PC-3 (cell line): ENCODE results near the gene SLCO4C1. TPM values are rescaled to one million over a fixed set of nuclear protein-coding genes. Genes with fewer than 3 reads are reported as not detected.

ENCODE experiments used
- ATAC-seq: fragments of 200-7000 bp; cut with Tn5 transposase; 2 replicates; pipeline ENCODE4 v1.9.1; 2020; ENCODE audit warnings: mild to moderate bottlenecking, moderate library complexity
- BruUV-seq: library from RNA; stranded (reverse); fragments of 400-500 nt; replicated peaks from 2 replicates; lab custom pipeline; 2021; lab: Mats Ljungman, UMichigan
- CTCF ChIA-PET: fragments of 300-600 bp; sonication (Branson Sonifier 250); formaldehyde crosslinking; loops from one replicate; lab custom pipeline; 2022; ENCODE audit warnings: antibody characterized with exemption; lab: Charles Lee
- POLR2A ChIA-PET: fragments of 300-600 bp; sonication (Branson Sonifier 250); formaldehyde crosslinking; loops from one replicate; lab custom pipeline; 2022; ENCODE audit warnings: antibody characterized with exemption; ENCODE audit not compliant: unreplicated experiment; lab: Charles Lee
- DNase-seq: peaks from one replicate; pipeline ENCODE4 v3.0.0-alpha.2; 2015
- H2AFZ ChIP-seq: fragments of 300-600 bp; sonication (generic); 2 replicates; pipeline ENCODE4 v1.6.0; 2016; ENCODE audit warnings: antibody characterized with exemption, low read length
- H3F3A ChIP-seq: fragments of 300-600 bp; sonication (generic); one replicate; pipeline ENCODE4 v1.6.0; 2017; ENCODE audit warnings: antibody characterized with exemption, low read length, control low read depth, mild to moderate bottlenecking; ENCODE audit not compliant: unreplicated experiment
- H3K27ac ChIP-seq: fragments of 300-600 bp; sonication (generic); 2 replicates; pipeline ENCODE4 v1.5.1; 2016; ENCODE audit warnings: mild to moderate bottlenecking, low read length
- H3K27me3 ChIP-seq: fragments of 300-600 bp; sonication (generic); 2 replicates; pipeline ENCODE4 v1.6.1; 2016; ENCODE audit warnings: low read length, mixed read lengths
- H3K36me3 ChIP-seq: fragments of 300-600 bp; sonication (generic); 2 replicates; pipeline ENCODE4 v1.6.1; 2016; ENCODE audit warnings: low read depth, mixed run types, low read length, mixed read lengths
- H3K4me1 ChIP-seq: fragments of 300-600 bp; sonication (generic); 2 replicates; pipeline ENCODE4 v1.5.1; 2016; ENCODE audit warnings: low read length; ENCODE audit not compliant: insufficient read depth
- H3K4me2 ChIP-seq: fragments of 300-600 bp; sonication (generic); 2 replicates; pipeline ENCODE4 v1.6.0; 2016; ENCODE audit warnings: low read length
- H3K4me3 ChIP-seq: fragments of 300-600 bp; sonication (generic); 2 replicates; pipeline ENCODE4 v1.5.1; 2016; ENCODE audit warnings: mild to moderate bottlenecking, low read length, mixed read lengths
- H3K79me2 ChIP-seq: fragments of 300-600 bp; sonication (generic); 2 replicates; pipeline ENCODE4 v1.6.1; 2017; ENCODE audit warnings: low read length, mixed read lengths
- H3K9ac ChIP-seq: fragments of 300-600 bp; sonication (generic); 2 replicates; pipeline ENCODE4 v1.6.0; 2016; ENCODE audit warnings: mild to moderate bottlenecking, low read length
- H3K9me2 ChIP-seq: fragments of 300-600 bp; sonication (generic); replicated peaks from 2 replicates; pipeline ENCODE4 v1.6.1; 2016; ENCODE audit warnings: mixed run types, low read length, mixed read lengths
- H3K9me3 ChIP-seq: fragments of 300-600 bp; sonication (generic); 2 replicates; pipeline ENCODE4 v1.6.1; 2016; ENCODE audit warnings: low read length, mixed read lengths
- H4K20me1 ChIP-seq: fragments of 300-600 bp; sonication (generic); 2 replicates; pipeline ENCODE4 v1.6.1; 2016; ENCODE audit warnings: low read length, mixed read lengths
- CTCF ChIP-seq: fragments of 300-600 bp; sonication (generic); conservative IDR thresholded peaks from 2 replicates; pipeline ENCODE4 v1.5.1; 2017; ENCODE audit warnings: antibody characterized with exemption, low read depth, mild to moderate bottlenecking, low read length
- EZH2 ChIP-seq: fragments of 300-600 bp; sonication (generic); IDR thresholded peaks from one replicate; pipeline ENCODE4 v1.6.1; 2017; ENCODE audit warnings: antibody characterized with exemption, mild to moderate bottlenecking, low read length; ENCODE audit not compliant: unreplicated experiment
- EZH2phosphoT487 ChIP-seq: fragments of 300-600 bp; sonication (generic); IDR thresholded peaks from 2 replicates; pipeline ENCODE4 v1.6.1; 2018; ENCODE audit warnings: mild to moderate bottlenecking, antibody characterized with exemption, low read length, borderline replicate concordance
- intact Hi-C: fragments of 100-400 bp; cut with micrococcal nuclease; formaldehyde crosslinking; loops from 2 replicates; pipeline ENCODE4 v1.9.0; 2023
- total RNA-seq: library from RNA; depleted of rRNA; stranded (reverse); fragments of >200 nt; gene quantifications from 2 replicates; pipeline ENCODE4 v1.2.3, GENCODE V29; 2014

The SLCO4C1 gene
- total RNA-seq, 1 experiment from 2014 or later, result not detected

- Histone ChIP-seq H3K4me3 (no peak overlapping the region), H3K79me2 (no peaks in the 10 kb centered on the region), H2AFZ (no peak overlapping the region), H3K4me2 (no peak overlapping the region), H3K36me3 (no peaks in the 10 kb centered on the region), H3K27me3 (peaks cover 33% of the 10 kb centered on the region), H3K9me2 (no peaks in the 10 kb centered on the region), H3K27ac (no peak overlapping the region), H3K9me3 (no peaks in the 10 kb centered on the region), H3K9ac (no peak overlapping the region), H3F3A (no peaks in the 10 kb centered on the region), H3K4me1 (no peaks in the 10 kb centered on the region), H4K20me1 (no peaks in the 10 kb centered on the region)
- ChIA-PET POLR2A (no interaction called here), CTCF (no interaction called here)
- TF ChIP-seq EZH2, result no peak
- TF ChIP-seq EZH2phosphoT487, result no peak
- TF ChIP-seq CTCF, result no peak
- no TSS peak for BruUV-seq
- intact Hi-C loops, result no loop called here
- no peak for ATAC-seq
- no peak for DNase-seq
Measured at GRCh38 chr5:102249381-102249780, 46.7 kb downstream of the SLCO4C1 start.

GRCh38 chr5:102243213-102243612 lies 52.9 kb downstream of the SLCO4C1 start:
- intact Hi-C loops, result no loop called here
- H3K36me3 ChIP-seq, result no peaks in the 10 kb centered on the region
- no peak for ATAC-seq
- TF ChIP-seq EZH2 (no peak), CTCF (no peak), EZH2phosphoT487 (no peak)
- H3K4me2 ChIP-seq, result no peak overlapping the region
- no TSS peak for BruUV-seq
- no peaks in the 10 kb centered on the region for H3F3A ChIP-seq
- DNase-seq, result no peak
- no peak overlapping the region for H3K27ac ChIP-seq
- no peaks in the 10 kb centered on the region for H3K4me1 ChIP-seq
- no peaks in the 10 kb centered on the region for H4K20me1 ChIP-seq
- ChIA-PET CTCF (no interaction called here), POLR2A (no interaction called here)
- no peaks in the 10 kb centered on the region for H3K79me2 ChIP-seq
- H3K9me3 ChIP-seq, result no peaks in the 10 kb centered on the region
- no peak overlapping the region for H3K9ac ChIP-seq
- H3K27me3 ChIP-seq, result 0 out of 2 replicates have a peak, but pooled peaks cover 3% of the 10 kb centered on the region
- H3K9me2 ChIP-seq, result no peaks in the 10 kb centered on the region
- H3K4me3 ChIP-seq, result no peak overlapping the region
- no peak overlapping the region for H2AFZ ChIP-seq

GRCh38 chr5:102241809-102242421 lies 54.2 kb downstream of the SLCO4C1 start:
- DNase-seq (no peak), ATAC-seq (no peak)
- intact Hi-C loops, result no loop called here
- ChIA-PET CTCF (no interaction called here), POLR2A (no interaction called here)
- Histone ChIP-seq H3K9ac (no peak overlapping the region), H3K9me2 (no peaks in the 10 kb centered on the region), H3K4me3 (no peak overlapping the region), H3K4me1 (no peaks in the 10 kb centered on the region), H3K79me2 (no peaks in the 10 kb centered on the region), H3K27ac (no peak overlapping the region), H3K9me3 (no peaks in the 10 kb centered on the region), H2AFZ (no peak overlapping the region), H4K20me1 (no peaks in the 10 kb centered on the region), H3K4me2 (no peak overlapping the region), H3K36me3 (no peaks in the 10 kb centered on the region), H3F3A (no peaks in the 10 kb centered on the region), H3K27me3 (0 out of 2 replicates have a peak, but pooled peaks cover 3% of the 10 kb centered on the region)
- TF ChIP-seq CTCF (no peak), EZH2phosphoT487 (no peak), EZH2 (no peak)
- no TSS peak for BruUV-seq
